SKM-1 treated with dmso at 0.1 percent for 144 hours (cell line): ENCODE data around the gene SCFD1.

Source experiments
- DNase-seq: peaks from one replicate; lab custom pipeline; 2025; ENCODE audit not compliant: unreplicated experiment; lab: John Stamatoyannopoulos, UW

SCFD1 gene

DNA sequence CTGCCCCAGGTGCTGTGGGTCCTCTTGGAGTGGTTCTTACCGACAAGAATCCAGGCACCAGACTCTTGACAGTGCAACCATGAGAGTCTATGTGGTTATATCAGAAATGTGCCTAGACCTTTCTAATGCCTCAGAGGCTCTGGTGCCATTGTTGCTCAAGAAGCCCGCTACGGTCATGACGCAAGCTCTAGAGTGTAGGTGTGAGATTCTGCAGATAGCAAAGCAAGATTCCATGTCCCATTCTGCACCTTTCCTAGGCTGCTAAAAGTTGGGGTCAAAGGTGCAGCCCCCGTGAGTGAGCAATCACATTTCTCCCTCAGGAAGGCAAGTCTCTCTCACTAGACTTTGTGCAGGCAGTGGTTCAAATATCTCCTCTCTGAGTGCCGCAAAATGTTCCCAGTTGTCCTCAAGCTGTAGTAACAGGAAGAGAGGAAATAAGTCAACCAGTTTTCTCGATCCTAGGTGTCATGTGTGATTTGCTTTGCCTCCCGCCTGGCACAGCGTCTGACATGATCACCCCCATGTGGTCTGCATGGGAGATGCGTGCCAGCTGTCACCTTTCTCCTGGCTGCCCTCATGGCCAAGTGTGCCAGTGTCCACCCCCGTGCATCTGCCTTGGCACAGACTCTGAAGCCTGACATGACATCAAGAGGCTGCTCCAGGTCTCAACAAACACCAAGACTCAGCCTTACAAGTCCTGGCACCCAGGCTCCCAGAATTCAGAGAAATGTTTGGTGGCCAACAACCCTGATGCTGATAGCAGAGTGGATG is 129.7 kb downstream of the SCFD1 start:
- no peak for DNase-seq

DNA sequence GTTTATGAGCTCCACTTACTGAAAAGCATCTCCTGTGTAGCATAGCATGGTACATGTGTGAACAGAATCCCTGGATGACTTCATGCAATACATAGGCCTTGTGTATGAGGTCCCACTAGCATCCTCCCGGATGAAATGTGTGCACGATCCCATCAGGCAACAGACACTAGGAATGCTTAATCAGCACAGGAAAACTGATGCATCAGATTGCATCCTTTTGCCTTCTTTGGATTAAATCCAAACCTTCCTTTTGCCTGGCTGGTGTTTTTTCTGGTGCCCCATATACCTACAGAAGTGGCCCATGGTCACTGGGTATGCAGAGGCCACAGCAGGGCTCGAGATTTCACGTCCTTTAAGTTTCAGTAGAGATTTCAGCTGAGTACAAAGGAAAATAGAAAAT is 131.3 kb downstream of the SCFD1 start:
- DNase-seq, result no peak

DNA sequence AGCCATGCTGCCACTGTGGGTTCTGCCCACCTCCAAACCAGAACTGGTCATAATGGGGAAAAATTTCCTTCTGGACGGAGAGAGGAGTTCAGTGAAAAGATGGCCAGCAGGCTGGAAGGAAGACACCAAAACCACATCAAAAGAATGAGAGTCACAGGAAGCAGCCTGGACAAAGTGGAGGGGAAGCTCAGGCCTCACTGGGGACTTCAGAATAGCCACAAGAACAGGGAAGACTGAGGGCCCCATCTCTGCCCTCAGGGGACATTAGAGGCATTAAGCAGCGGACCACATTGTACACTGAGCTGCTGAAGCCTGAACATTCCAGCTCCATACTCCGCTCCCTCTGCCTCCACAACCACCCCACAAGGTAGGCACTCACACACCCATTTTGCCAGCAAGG is 132.7 kb downstream of the SCFD1 start:
- DNase-seq, result no peak

DNA sequence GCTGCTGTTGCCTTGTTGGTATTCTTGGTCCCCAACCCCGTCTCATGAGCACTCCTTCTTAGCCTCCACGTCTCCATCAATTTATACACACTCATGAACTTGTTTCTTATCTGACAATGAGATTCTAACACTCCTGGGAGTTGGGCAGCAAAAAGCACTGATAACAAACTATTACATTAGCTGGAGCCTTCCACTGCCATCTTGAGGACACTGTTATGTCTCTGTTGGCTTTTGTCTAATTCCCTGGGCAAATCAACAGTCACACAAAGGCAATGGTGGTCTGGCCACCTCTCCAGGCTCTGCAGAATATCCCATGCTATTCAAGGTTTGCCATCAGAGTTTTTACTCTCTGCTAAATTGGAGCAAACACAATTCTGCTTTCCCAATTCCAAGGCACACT is 134.5 kb downstream of the SCFD1 start:
- DNase-seq, result no peak

DNA sequence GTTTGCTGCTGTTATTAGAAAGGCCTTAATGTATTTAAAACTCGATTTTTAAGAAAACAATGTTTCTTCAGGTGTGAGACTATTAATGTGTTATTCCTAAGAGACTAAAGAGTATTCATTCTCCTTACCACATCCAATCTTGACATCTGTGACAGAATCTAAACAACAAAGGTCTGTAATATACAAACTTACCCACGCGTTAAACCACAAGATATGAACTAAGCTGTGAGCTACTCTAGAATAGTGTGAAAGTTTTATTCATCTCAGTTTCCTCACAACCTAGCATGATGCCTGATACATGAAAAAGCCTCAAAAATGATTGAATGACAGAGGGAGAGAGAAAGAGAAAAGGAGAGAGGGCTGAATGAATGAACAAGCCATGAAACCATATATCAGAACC is 135.0 kb downstream of the SCFD1 start:
- DNase-seq, result no peak

DNA sequence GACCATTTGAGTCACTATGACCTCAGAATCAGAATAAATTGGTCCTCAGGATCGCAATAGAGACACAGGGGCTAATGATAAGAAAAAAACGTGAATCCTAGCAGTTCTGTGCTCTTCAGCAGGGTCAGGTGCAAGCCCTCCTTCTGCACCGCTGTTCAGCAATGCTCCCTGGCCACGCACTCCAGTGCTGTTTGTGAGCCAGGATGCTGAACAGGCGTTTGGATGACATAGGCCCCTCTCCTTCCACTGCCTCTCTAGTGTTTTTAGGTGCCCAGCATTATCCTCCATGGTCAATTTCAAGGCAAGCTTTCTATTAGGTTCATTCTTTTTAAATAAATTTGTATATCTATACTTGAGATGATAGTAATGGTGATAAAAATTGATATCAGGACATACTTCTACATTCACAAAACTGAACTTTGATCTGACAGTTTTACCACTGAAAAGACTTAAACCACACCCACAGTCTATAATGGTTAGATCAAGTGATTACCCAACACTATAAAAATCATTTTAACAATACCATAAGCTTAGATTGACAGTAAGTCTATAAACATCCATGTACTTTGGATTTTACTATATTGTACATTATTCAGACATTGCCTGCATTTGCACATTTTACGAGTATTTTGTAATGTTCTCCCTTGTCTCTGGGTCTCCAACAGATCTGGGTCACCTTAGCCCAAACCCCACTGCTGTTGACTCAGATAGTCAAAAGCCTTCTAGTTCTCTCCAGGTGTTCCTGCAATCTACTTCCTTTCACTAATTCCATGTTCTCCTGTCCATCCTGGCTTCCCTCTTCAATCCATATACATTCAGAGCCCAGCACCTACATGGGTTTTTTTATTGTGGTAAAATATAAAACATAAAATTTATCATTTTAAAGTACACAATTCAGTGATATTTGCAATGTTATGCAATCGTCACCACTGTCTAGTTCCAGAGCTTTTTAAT is 137.3 kb downstream of the SCFD1 start:
- no peak for DNase-seq

DNA sequence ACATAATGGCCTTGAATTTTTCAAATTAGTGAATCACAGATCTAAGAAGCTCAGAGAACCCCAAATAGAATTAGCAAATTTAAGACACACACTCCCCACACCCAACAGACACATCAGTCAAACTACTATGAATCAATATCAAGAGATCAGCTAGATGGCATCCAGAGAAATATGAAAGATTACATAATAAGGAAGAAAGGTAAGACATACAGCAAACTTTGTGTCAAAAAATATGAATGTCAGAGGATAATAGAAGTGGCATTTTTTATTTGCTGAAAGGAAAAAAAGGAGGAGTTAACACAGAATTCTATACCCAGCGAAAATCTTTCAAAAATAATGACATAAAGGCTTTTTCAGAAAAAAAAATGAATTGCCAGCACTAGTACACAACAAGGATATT is 141.8 kb downstream of the SCFD1 start:
- DNase-seq, result no peak

DNA sequence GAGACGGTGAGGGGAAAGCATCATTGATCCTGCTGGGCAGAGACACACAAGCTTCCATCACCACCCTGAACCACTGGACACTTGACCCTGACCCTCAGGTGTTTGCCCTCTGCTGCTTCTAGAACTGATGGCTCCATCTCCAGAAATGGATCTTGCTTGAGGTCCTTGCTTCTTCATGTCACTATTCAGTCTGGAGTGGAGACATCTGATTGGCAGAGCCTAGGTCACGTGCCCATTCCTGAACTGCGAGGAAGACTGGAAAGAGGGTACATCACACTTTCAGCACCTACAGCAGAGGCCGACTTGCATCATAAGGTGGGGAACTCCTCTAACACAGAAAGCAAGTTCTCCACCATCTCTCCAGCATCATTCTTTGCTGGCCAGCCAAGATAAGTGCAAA is 145.5 kb downstream of the SCFD1 start:
- DNase-seq, result no peak

DNA sequence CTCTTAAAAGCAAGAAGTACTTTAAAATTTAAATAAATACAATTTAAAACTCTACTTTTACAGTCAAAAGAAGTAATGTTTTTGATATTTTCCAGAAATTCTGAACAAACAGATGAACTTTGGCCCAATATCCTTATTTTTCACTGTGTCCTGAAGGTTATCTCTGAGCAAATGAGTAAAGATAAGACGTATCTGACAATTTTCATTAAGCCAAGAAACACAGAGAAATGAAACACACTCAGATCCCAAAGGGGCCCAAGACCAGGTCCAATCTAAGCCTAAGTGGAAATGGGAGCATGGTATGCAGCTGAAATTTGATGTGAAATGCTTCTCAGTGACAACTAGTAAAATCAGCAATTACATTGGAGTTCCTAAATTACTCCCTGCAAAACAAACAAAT is 146.7 kb downstream of the SCFD1 start:
- no peak for DNase-seq

DNA sequence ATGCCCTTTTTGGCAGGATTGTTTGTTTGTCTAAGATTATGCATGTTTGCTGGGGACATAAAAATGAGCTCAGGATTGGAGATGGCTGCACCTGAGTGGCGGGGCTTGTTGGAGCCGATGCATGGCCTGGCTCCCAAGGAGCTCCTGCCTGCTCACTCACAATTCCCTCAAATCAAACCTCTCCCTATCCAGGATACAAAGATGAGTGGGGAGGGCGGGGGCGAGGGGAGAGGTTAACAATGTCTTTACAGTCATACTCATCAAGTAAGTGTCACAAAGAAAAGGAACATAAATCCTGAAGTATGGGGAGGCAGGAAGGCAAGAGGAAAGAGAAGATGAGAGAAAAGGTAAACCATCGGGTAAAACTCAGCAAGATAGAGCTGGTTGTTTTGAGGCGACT is 148.3 kb downstream of the SCFD1 start:
- no peak for DNase-seq

DNA sequence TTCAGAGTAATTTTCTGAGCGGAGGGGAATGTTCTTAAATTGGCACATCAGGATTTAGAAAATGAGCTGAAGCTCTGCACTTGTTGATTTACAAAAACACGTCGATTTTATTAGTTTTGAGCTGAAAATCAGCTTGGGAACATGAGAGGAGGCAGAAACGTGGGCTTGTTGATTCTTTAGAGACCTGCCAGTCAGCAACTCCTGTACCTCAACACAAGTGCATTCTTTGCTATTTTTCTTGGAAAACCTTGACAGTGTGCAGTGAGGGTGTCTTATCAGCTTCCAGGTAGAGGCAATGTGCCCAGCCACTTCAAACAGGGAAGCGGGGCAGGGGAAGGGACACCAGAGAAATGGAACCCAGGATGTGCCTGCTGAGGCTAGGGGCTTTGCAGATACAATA is 149.5 kb downstream of the SCFD1 start:
- DNase-seq, result no peak

DNA sequence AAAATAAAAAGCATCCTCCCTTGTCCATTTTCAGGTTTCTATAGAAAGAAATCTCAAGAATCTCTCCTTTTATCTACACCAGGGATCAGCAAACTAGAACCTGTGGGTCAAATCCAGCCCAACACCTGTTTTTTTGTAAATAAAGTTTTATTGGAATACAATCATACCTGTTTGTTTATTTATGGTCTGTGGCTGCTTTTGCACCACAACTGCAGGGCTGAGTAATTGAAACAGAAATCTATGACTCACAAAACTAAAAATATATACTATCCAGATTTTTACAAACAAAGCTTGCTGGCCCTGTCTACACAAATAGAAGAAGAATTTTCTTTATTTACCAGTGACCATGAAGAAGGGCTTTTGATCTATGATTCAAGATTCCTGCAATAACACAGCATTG is 157.1 kb downstream of the SCFD1 start:
- no peak for DNase-seq
